Skeletal muscle satellite cell (primary cell): ENCODE measurements around the gene REXO5.
"Not testable (repeated sequence)": the region's sequence is repeated elsewhere in the genome, so short reads cannot be mapped to it uniquely, and the experiment has no call there.

Source experiments
- H3K27me3 ChIP-seq: 2 replicates; pipeline ENCODE4 v1.7.0; 2013; ENCODE audit warnings: low read length; ENCODE audit not compliant: control insufficient read depth, insufficient read depth
- H3K36me3 ChIP-seq: 2 replicates; pipeline ENCODE4 v1.7.0; 2013; ENCODE audit warnings: mild to moderate bottlenecking, control low read depth, low read length; ENCODE audit not compliant: insufficient read depth
- H3K4me1 ChIP-seq: 2 replicates; pipeline ENCODE4 v1.7.0; 2013; ENCODE audit warnings: low read length; ENCODE audit not compliant: control insufficient read depth, insufficient read depth
- H3K4me2 ChIP-seq: 2 replicates; pipeline ENCODE4 v1.7.0; 2013; ENCODE audit warnings: mild to moderate bottlenecking, low read length
- H3K4me3 ChIP-seq: 2 replicates; pipeline ENCODE4 v1.7.0; 2013; ENCODE audit warnings: low read length
- H3K9ac ChIP-seq: 2 replicates; pipeline ENCODE4 v1.7.0; 2013; ENCODE audit warnings: mild to moderate bottlenecking, low read depth, low read length, moderate library complexity
- H3K9me3 ChIP-seq: replicated peaks from 2 replicates; pipeline ENCODE4 v1.7.0; 2013; ENCODE audit warnings: mild to moderate bottlenecking, control low read depth, low read length

Gene REXO5

GRCh38 chr16:20805684-20806167 is 601 bp upstream of the REXO5 start:
- H3K36me3 ChIP-seq, H3K27me3 ChIP-seq, H3K9me3 ChIP-seq: not testable (repeated sequence)
- Histone ChIP-seq H3K4me1 (peaks cover 19% of the 10 kb centered on the region), H3K4me3 (peak overlapping the region; percentile 82), H3K9ac (peak overlapping the region; percentile 87), H3K4me2 (peak overlapping the region; percentile 89)

- no peaks in the 10 kb centered on the region for H3K36me3 ChIP-seq
- H3K9me3 ChIP-seq: no peaks in the 10 kb centered on the region
- H3K4me3 ChIP-seq: no peak overlapping the region
- H3K4me2 ChIP-seq: peak overlapping the region; percentile 89
- peaks cover 17% of the 10 kb centered on the region for H3K4me1 ChIP-seq
- H3K27me3 ChIP-seq: no peaks in the 10 kb centered on the region
- H3K9ac ChIP-seq: no peak overlapping the region
These were observed 1.5 kb downstream of the REXO5 start for GRCh38 chr16:20807862-20808261.

- no peak overlapping the region for H3K4me2 ChIP-seq
- H3K9me3 ChIP-seq: no peaks in the 10 kb centered on the region
- peaks cover 4% of the 10 kb centered on the region for H3K4me1 ChIP-seq
- H3K27me3 ChIP-seq: no peaks in the 10 kb centered on the region
- peaks cover 10% of the 10 kb centered on the region for H3K36me3 ChIP-seq
- no peak overlapping the region for H3K4me3 ChIP-seq
- H3K9ac ChIP-seq: no peak overlapping the region
These were observed 5.6 kb downstream of the REXO5 start for GRCh38 chr16:20811889-20812439.

GRCh38 chr16:20812510-20812909 is 6.2 kb downstream of the REXO5 start:
- H3K27me3 ChIP-seq: no peaks in the 10 kb centered on the region
- H3K36me3 ChIP-seq: peaks cover 10% of the 10 kb centered on the region
- no peak overlapping the region for H3K9ac ChIP-seq
- H3K4me2 ChIP-seq: no peak overlapping the region
- no peaks in the 10 kb centered on the region for H3K4me1 ChIP-seq
- H3K9me3 ChIP-seq: no peaks in the 10 kb centered on the region
- H3K4me3 ChIP-seq: no peak overlapping the region

- Histone ChIP-seq H3K36me3 (peaks cover 15% of the 10 kb centered on the region), H3K9me3 (no peaks in the 10 kb centered on the region), H3K9ac (no peak overlapping the region), H3K4me2 (no peak overlapping the region), H3K27me3 (no peaks in the 10 kb centered on the region), H3K4me1 (no peaks in the 10 kb centered on the region), H3K4me3 (no peak overlapping the region)
These were observed 8.5 kb downstream of the REXO5 start for GRCh38 chr16:20814784-20815183.

- H3K4me1 ChIP-seq: no peaks in the 10 kb centered on the region
These were observed 12.7 kb downstream of the REXO5 start for GRCh38 chr16:20818929-20819585.

GRCh38 chr16:20821682-20822081 is 15.4 kb downstream of the REXO5 start:
- Histone ChIP-seq H3K4me2 (no peak overlapping the region), H3K9me3 (no peaks in the 10 kb centered on the region), H3K27me3 (no peaks in the 10 kb centered on the region), H3K4me3 (no peak overlapping the region), H3K9ac (no peak overlapping the region), H3K36me3 (peaks cover 24% of the 10 kb centered on the region), H3K4me1 (no peaks in the 10 kb centered on the region)

More at GRCh38 chr16:20818929-20819585, 12.7 kb downstream of the REXO5 start:
- Histone ChIP-seq H3K4me3 (no peak overlapping the region), H3K9me3 (no peaks in the 10 kb centered on the region), H3K36me3 (peaks cover 22% of the 10 kb centered on the region), H3K4me2 (no peak overlapping the region), H3K27me3 (no peaks in the 10 kb centered on the region), H3K9ac (no peak overlapping the region)

GRCh38 chr16:20822521-20823325 is 16.4 kb downstream of the REXO5 start:
- no peak overlapping the region for H3K4me2 ChIP-seq
- no peaks in the 10 kb centered on the region for H3K9me3 ChIP-seq
- H3K36me3 ChIP-seq: peaks cover 33% of the 10 kb centered on the region
- no peak overlapping the region for H3K4me3 ChIP-seq
- no peaks in the 10 kb centered on the region for H3K4me1 ChIP-seq
- no peaks in the 10 kb centered on the region for H3K27me3 ChIP-seq
- no peak overlapping the region for H3K9ac ChIP-seq

GRCh38 chr16:20826039-20826566 is 19.8 kb downstream of the REXO5 start:
- Histone ChIP-seq H3K4me3 (no peak overlapping the region), H3K9me3 (no peaks in the 10 kb centered on the region), H3K36me3 (peaks cover 37% of the 10 kb centered on the region), H3K4me2 (no peak overlapping the region), H3K4me1 (no peaks in the 10 kb centered on the region), H3K27me3 (no peaks in the 10 kb centered on the region), H3K9ac (no peak overlapping the region)

GRCh38 chr16:20829536-20829935 is 23.2 kb downstream of the REXO5 start:
- H3K27me3 ChIP-seq: no peaks in the 10 kb centered on the region
- no peaks in the 10 kb centered on the region for H3K4me1 ChIP-seq
- H3K9ac ChIP-seq: no peak overlapping the region
- peaks cover 30% of the 10 kb centered on the region for H3K36me3 ChIP-seq
- H3K4me2 ChIP-seq: no peak overlapping the region
- H3K9me3 ChIP-seq: no peaks in the 10 kb centered on the region
- no peak overlapping the region for H3K4me3 ChIP-seq

GRCh38 chr16:20830372-20830771 is 24.0 kb downstream of the REXO5 start:
- no peaks in the 10 kb centered on the region for H3K9me3 ChIP-seq
- no peak overlapping the region for H3K4me2 ChIP-seq
- H3K4me3 ChIP-seq: no peak overlapping the region
- H3K27me3 ChIP-seq: no peaks in the 10 kb centered on the region
- no peaks in the 10 kb centered on the region for H3K4me1 ChIP-seq
- peaks cover 33% of the 10 kb centered on the region for H3K36me3 ChIP-seq
- H3K9ac ChIP-seq: no peak overlapping the region
